GM21723 (cell line): Measurements from ENCODE around the gene ADNP.

Source experiments
- ATAC-seq: cut with Tn5 transposase; IDR thresholded peaks from one replicate; pipeline ENCODE4 v1.9.1; 2021; ENCODE audit warnings: mild to moderate bottlenecking, moderate library complexity; ENCODE audit not compliant: unreplicated experiment

Gene ADNP

GRCh38 chr20:50874111-50874757 lies 57.0 kb downstream of the ADNP start:
- ATAC-seq, result no peak

GRCh38 chr20:50873585-50873984 lies 57.7 kb downstream of the ADNP start:
- ATAC-seq, result no peak

- no peak for ATAC-seq
Measured at GRCh38 chr20:50872560-50873425, 58.4 kb downstream of the ADNP start.

GRCh38 chr20:50870561-50871161 lies 60.6 kb downstream of the ADNP start:
- no peak for ATAC-seq

GRCh38 chr20:50868509-50869495 lies 62.4 kb downstream of the ADNP start:
- no peak for ATAC-seq

- ATAC-seq, result no peak
Measured at GRCh38 chr20:50867805-50868204, 63.4 kb downstream of the ADNP start.

- no peak for ATAC-seq
Measured at GRCh38 chr20:50866831-50867230, 64.4 kb downstream of the ADNP start.

GRCh38 chr20:50866036-50866685 lies 65.1 kb downstream of the ADNP start:
- ATAC-seq, result no peak

GRCh38 chr20:50865591-50865990 lies 65.6 kb downstream of the ADNP start:
- no peak for ATAC-seq

GRCh38 chr20:50865114-50865513 lies 66.1 kb downstream of the ADNP start:
- no peak for ATAC-seq

GRCh38 chr20:50862546-50862945 lies 68.7 kb downstream of the ADNP start:
- ATAC-seq, result no peak

- no peak for ATAC-seq
Measured at GRCh38 chr20:50861012-50861411, 70.2 kb downstream of the ADNP start.

- no peak for ATAC-seq
Measured at GRCh38 chr20:50859161-50859560, 72.1 kb downstream of the ADNP start.

GRCh38 chr20:50858525-50858924 lies 72.7 kb downstream of the ADNP start:
- ATAC-seq, result no peak

GRCh38 chr20:50857348-50857747 lies 73.9 kb downstream of the ADNP start:
- ATAC-seq, result no peak

- no peak for ATAC-seq
Measured at GRCh38 chr20:50856475-50857041, 74.7 kb downstream of the ADNP start.

GRCh38 chr20:50855498-50856474 lies 75.5 kb downstream of the ADNP start:
- ATAC-seq, result no peak

- ATAC-seq, result no peak
Measured at GRCh38 chr20:50854506-50855249, 76.6 kb downstream of the ADNP start.
